Gastroesophageal sphincter (tissue), 3 donors: ENCODE measurements around the gene DHRS7.

Source experiments
- EP300 ChIP-seq: sonication (generic); formaldehyde crosslinking; IDR thresholded peaks from one replicate; pipeline ENCODE4 v1.6.1; 2017; ENCODE audit warnings: antibody characterized with exemption, mild to moderate bottlenecking
- POLR2A ChIP-seq, 2 donors: fragments of 450-650 bp; IDR thresholded peaks; one replicate each; pipeline ENCODE4 v1.6.1; 2017; ENCODE audit warnings: antibody characterized with exemption in 2 of 2, mild to moderate bottlenecking in 2 of 2, moderate library complexity in 1 of 2
- TF ChIP-seq, protein P1 (sequence below), 4 experiments: fragments of 200-600 bp in 2 of 4; fragments of 450-650 bp in 2 of 4; sonication (generic) in 1 of 4; IDR thresholded peaks; one replicate each; pipeline ENCODE4 v1.5.1; 2017 to 2019; ENCODE audit warnings: antibody characterized with exemption in 4 of 4, mild to moderate bottlenecking in 2 of 4, moderate library complexity in 2 of 4

GRCh38 chr14:60212503-60213371 is 47.5 kb upstream of the DHRS7 start:
- TF ChIP-seq, protein P1, sequence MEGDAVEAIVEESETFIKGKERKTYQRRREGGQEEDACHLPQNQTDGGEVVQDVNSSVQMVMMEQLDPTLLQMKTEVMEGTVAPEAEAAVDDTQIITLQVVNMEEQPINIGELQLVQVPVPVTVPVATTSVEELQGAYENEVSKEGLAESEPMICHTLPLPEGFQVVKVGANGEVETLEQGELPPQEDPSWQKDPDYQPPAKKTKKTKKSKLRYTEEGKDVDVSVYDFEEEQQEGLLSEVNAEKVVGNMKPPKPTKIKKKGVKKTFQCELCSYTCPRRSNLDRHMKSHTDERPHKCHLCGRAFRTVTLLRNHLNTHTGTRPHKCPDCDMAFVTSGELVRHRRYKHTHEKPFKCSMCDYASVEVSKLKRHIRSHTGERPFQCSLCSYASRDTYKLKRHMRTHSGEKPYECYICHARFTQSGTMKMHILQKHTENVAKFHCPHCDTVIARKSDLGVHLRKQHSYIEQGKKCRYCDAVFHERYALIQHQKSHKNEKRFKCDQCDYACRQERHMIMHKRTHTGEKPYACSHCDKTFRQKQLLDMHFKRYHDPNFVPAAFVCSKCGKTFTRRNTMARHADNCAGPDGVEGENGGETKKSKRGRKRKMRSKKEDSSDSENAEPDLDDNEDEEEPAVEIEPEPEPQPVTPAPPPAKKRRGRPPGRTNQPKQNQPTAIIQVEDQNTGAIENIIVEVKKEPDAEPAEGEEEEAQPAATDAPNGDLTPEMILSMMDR (IDR thresholded peaks at IDR 0.05) = no peak
- TF ChIP-seq POLR2A (IDR thresholded peaks at IDR 0.05) (no peak), EP300 (no peak)
